Activated CD4-positive, alpha-beta memory T cell treated with anti-CD3 and anti-CD28 coated beads for 36 hours (primary cell): Measurements from ENCODE around the gene SAP130. TPM values are rescaled to one million over a fixed set of nuclear protein-coding genes. Genes with fewer than 3 reads are reported as not detected.
"Not testable (repeated sequence)": the region's sequence is repeated elsewhere in the genome, so short reads cannot be mapped to it uniquely, and the experiment has no call there.

Source experiments
- CTCF ChIA-PET: fragments of 350-600 bp; sonication (Branson Sonifier 250); formaldehyde crosslinking; loops from one replicate; lab custom pipeline; 2021; ENCODE audit warnings: antibody characterized with exemption, inconsistent platforms; lab: Charles Lee
- POLR2A ChIA-PET: fragments of 350-600 bp; sonication (Branson Sonifier 250); formaldehyde crosslinking; loops from one replicate; lab custom pipeline; 2021; ENCODE audit warnings: antibody characterized with exemption; lab: Charles Lee
- DNase-seq: peaks from one replicate; pipeline ENCODE4 v3.0.0-alpha.2; 2020
- H3K27ac Mint-ChIP-seq: one replicate; pipeline ENCODE4 v1.8.0; 2021; ENCODE audit warnings: mixed read lengths
- H3K27me3 Mint-ChIP-seq: one replicate; pipeline ENCODE4 v1.8.0; 2021; ENCODE audit warnings: mixed read lengths
- H3K36me3 Mint-ChIP-seq: one replicate; pipeline ENCODE4 v1.8.0; 2021; ENCODE audit warnings: mixed read lengths
- H3K4me1 Mint-ChIP-seq: one replicate; pipeline ENCODE4 v1.8.0; 2021; ENCODE audit warnings: low read depth, mixed read lengths
- H3K4me3 Mint-ChIP-seq: one replicate; pipeline ENCODE4 v1.8.0; 2021; ENCODE audit warnings: mild to moderate bottlenecking, mixed read lengths
- H3K9me3 Mint-ChIP-seq: one replicate; pipeline ENCODE4 v1.8.0; 2021; ENCODE audit warnings: mixed read lengths
- intact Hi-C: fragments of 100-400 bp; cut with micrococcal nuclease; formaldehyde crosslinking; loops from one replicate; pipeline ENCODE4 v1.15.1; 2023
- total RNA-seq, 2 experiments: library from RNA; stranded (reverse); gene quantifications; one replicate each; pipeline ENCODE4 v1.2.3, GENCODE V29; 2021

SAP130 gene
- total RNA-seq, 2 experiments from 2014 or later: 21.8 to 25.7 TPM

- CTCF ChIA-PET: interaction anchor here (1.1 kb wide), 1 partner anchor 9 kb away, joined by 3 read pairs; no protein-coding TSS in a partner anchor
- Mint-ChIP-seq H3K27me3 (no peaks in the 10 kb centered on the region), H3K4me1 (no peaks in the 10 kb centered on the region), H3K9me3 (no peaks in the 10 kb centered on the region), H3K36me3 (peaks cover 32% of the 10 kb centered on the region), H3K4me3 (no peak overlapping the region), H3K27ac (no peak overlapping the region)
- intact Hi-C loops: no loop called here
- POLR2A ChIA-PET: no interaction called here
- no peak for DNase-seq
Measured at GRCh38 chr2:127941461-127941860, 86.4 kb downstream of the SAP130 start.

GRCh38 chr2:127940641-127941040 is 87.2 kb downstream of the SAP130 start:
- POLR2A ChIA-PET: no interaction called here
- DNase-seq: no peak
- Mint-ChIP-seq H3K9me3 (no peaks in the 10 kb centered on the region), H3K4me3 (no peak overlapping the region), H3K36me3 (peaks cover 28% of the 10 kb centered on the region), H3K27me3 (no peaks in the 10 kb centered on the region), H3K27ac (no peak overlapping the region), H3K4me1 (no peaks in the 10 kb centered on the region)
- CTCF ChIA-PET: no interaction called here
- intact Hi-C loops: no loop called here

- H3K27me3 Mint-ChIP-seq: no peaks in the 10 kb centered on the region
- intact Hi-C loops: no loop called here
- DNase-seq: no peak
- ChIA-PET POLR2A (no interaction called here), CTCF (no interaction called here)
- H3K4me1 Mint-ChIP-seq: no peaks in the 10 kb centered on the region
- peaks cover 1% of the 10 kb centered on the region for H3K36me3 Mint-ChIP-seq
- H3K9me3 Mint-ChIP-seq: no peaks in the 10 kb centered on the region
- H3K27ac Mint-ChIP-seq: no peak overlapping the region
- H3K4me3 Mint-ChIP-seq: no peak overlapping the region
Measured at GRCh38 chr2:127935337-127935736, 92.5 kb downstream of the SAP130 start.

- no peak for DNase-seq
- H3K27ac Mint-ChIP-seq: no peak overlapping the region
- ChIA-PET CTCF (interaction anchor here (0.9 kb wide), 1 partner anchor 9 kb away, joined by 3 read pairs; no protein-coding TSS in a partner anchor), POLR2A (no interaction called here)
- H3K27me3 Mint-ChIP-seq: no peaks in the 10 kb centered on the region
- no peaks in the 10 kb centered on the region for H3K9me3 Mint-ChIP-seq
- no peak overlapping the region for H3K4me3 Mint-ChIP-seq
- intact Hi-C loops: no loop called here
- peaks cover 5% of the 10 kb centered on the region for H3K4me1 Mint-ChIP-seq
- H3K36me3 Mint-ChIP-seq: no peaks in the 10 kb centered on the region
Measured at GRCh38 chr2:127932199-127932876, 95.5 kb downstream of the SAP130 start.

GRCh38 chr2:127929449-127929848 is 98.4 kb downstream of the SAP130 start:
- Mint-ChIP-seq H3K4me3 (no peak overlapping the region), H3K27ac (no peak overlapping the region), H3K27me3 (no peaks in the 10 kb centered on the region), H3K4me1 (peaks cover 5% of the 10 kb centered on the region), H3K36me3 (no peaks in the 10 kb centered on the region), H3K9me3 (no peaks in the 10 kb centered on the region)
- intact Hi-C loops: no loop called here
- POLR2A ChIA-PET: no interaction called here
- CTCF ChIA-PET: no interaction called here
- DNase-seq: no peak

GRCh38 chr2:127927384-127927783 is 100.5 kb downstream of the SAP130 start:
- no peak for DNase-seq
- no peaks in the 10 kb centered on the region for H3K9me3 Mint-ChIP-seq
- ChIA-PET POLR2A (no interaction called here), CTCF (interaction anchor here (0.6 kb wide), 1 partner anchor 97 kb away, joined by 3 read pairs; no protein-coding TSS in a partner anchor)
- peaks cover 1% of the 10 kb centered on the region for H3K27me3 Mint-ChIP-seq
- H3K4me3 Mint-ChIP-seq: no peak overlapping the region
- intact Hi-C loops: no loop called here
- peaks cover 5% of the 10 kb centered on the region for H3K4me1 Mint-ChIP-seq
- no peaks in the 10 kb centered on the region for H3K36me3 Mint-ChIP-seq
- no peak overlapping the region for H3K27ac Mint-ChIP-seq

- Mint-ChIP-seq H3K27me3 (no peaks in the 10 kb centered on the region), H3K9me3 (no peaks in the 10 kb centered on the region), H3K4me1 (no peaks in the 10 kb centered on the region), H3K36me3 (no peaks in the 10 kb centered on the region), H3K4me3 (no peak overlapping the region), H3K27ac (no peak overlapping the region)
- ChIA-PET POLR2A (no interaction called here), CTCF (no interaction called here)
- intact Hi-C loops: no loop called here
- no peak for DNase-seq
Measured at GRCh38 chr2:127917916-127918315, 109.9 kb downstream of the SAP130 start.

GRCh38 chr2:127913808-127914457 is 113.9 kb downstream of the SAP130 start:
- Mint-ChIP-seq H3K9me3 (no peaks in the 10 kb centered on the region), H3K4me1 (no peaks in the 10 kb centered on the region), H3K27ac (no peak overlapping the region), H3K27me3 (peaks cover 4% of the 10 kb centered on the region), H3K4me3 (no peak overlapping the region), H3K36me3 (no peaks in the 10 kb centered on the region)
- CTCF ChIA-PET: no interaction called here
- intact Hi-C loops: no loop called here
- no peak for DNase-seq
- POLR2A ChIA-PET: no interaction called here

GRCh38 chr2:127911737-127912136 is 116.1 kb downstream of the SAP130 start:
- H3K27ac Mint-ChIP-seq: no peak overlapping the region
- H3K36me3 Mint-ChIP-seq: no peaks in the 10 kb centered on the region
- ChIA-PET POLR2A (no interaction called here), CTCF (no interaction called here)
- intact Hi-C loops: no loop called here
- no peak overlapping the region for H3K4me3 Mint-ChIP-seq
- H3K4me1 Mint-ChIP-seq: no peaks in the 10 kb centered on the region
- no peak for DNase-seq
- no peaks in the 10 kb centered on the region for H3K9me3 Mint-ChIP-seq
- peaks cover 6% of the 10 kb centered on the region for H3K27me3 Mint-ChIP-seq

GRCh38 chr2:127910415-127910814 is 117.4 kb downstream of the SAP130 start:
- Mint-ChIP-seq H3K27ac (no peak overlapping the region), H3K9me3 (no peaks in the 10 kb centered on the region), H3K4me1 (no peaks in the 10 kb centered on the region), H3K36me3 (no peaks in the 10 kb centered on the region), H3K4me3 (no peak overlapping the region), H3K27me3 (peaks cover 11% of the 10 kb centered on the region)
- intact Hi-C loops: no loop called here
- POLR2A ChIA-PET: no interaction called here
- no peak for DNase-seq
- CTCF ChIA-PET: no interaction called here

GRCh38 chr2:127909019-127909418 is 118.8 kb downstream of the SAP130 start:
- Mint-ChIP-seq H3K27ac (no peak overlapping the region), H3K9me3 (no peaks in the 10 kb centered on the region), H3K27me3 (peaks cover 11% of the 10 kb centered on the region), H3K36me3 (no peaks in the 10 kb centered on the region), H3K4me3 (no peak overlapping the region), H3K4me1 (no peaks in the 10 kb centered on the region)
- intact Hi-C loops: no loop called here
- CTCF ChIA-PET: no interaction called here
- POLR2A ChIA-PET: no interaction called here
- DNase-seq: no peak

- peaks cover 11% of the 10 kb centered on the region for H3K27me3 Mint-ChIP-seq
- CTCF ChIA-PET, POLR2A ChIA-PET, H3K36me3 Mint-ChIP-seq, intact Hi-C loops, H3K9me3 Mint-ChIP-seq, H3K4me3 Mint-ChIP-seq, H3K27ac Mint-ChIP-seq, H3K4me1 Mint-ChIP-seq, DNase-seq: not testable (repeated sequence)
Measured at GRCh38 chr2:127907733-127908400, 120.0 kb downstream of the SAP130 start.
